OCI-LY7 (cell line): ENCODE measurements around the gene POMGNT2. TPM values are rescaled to one million over a fixed set of nuclear protein-coding genes. Genes with fewer than 3 reads are reported as not detected.

ENCODE experiments used
- BruUV-seq: library from RNA; stranded (reverse); fragments of 400-500 nt; replicated peaks from 2 replicates; lab custom pipeline; 2021; lab: Mats Ljungman, UMichigan
- CTCF ChIA-PET: fragments of 300-600 bp; sonication (Branson Sonifier 250); formaldehyde crosslinking; loops from one replicate; lab custom pipeline; 2022; ENCODE audit warnings: antibody characterized with exemption; ENCODE audit not compliant: unreplicated experiment; lab: Charles Lee
- POLR2A ChIA-PET: fragments of 300-600 bp; sonication (Branson Sonifier 250); formaldehyde crosslinking; loops from one replicate; lab custom pipeline; 2022; ENCODE audit warnings: antibody characterized with exemption; lab: Charles Lee
- DNase-seq: peaks from one replicate; pipeline ENCODE4 v3.0.0-alpha.2; 2015; ENCODE audit warnings: low spot score
- H2AFZ ChIP-seq: fragments of 200-600 bp; sonication (generic), shearing (Covaris generic); 2 replicates; pipeline ENCODE4 v1.6.1; 2014; ENCODE audit warnings: mild to moderate bottlenecking, antibody characterized with exemption, low read length, moderate library complexity
- H3K27ac ChIP-seq: fragments of 200-600 bp; sonication (generic); 2 replicates; pipeline ENCODE4 v1.5.1; 2014; ENCODE audit warnings: mixed run types, low read depth, mild to moderate bottlenecking, moderate library complexity, low read length, inconsistent platforms; ENCODE audit not compliant: poor library complexity, severe bottlenecking
- H3K36me3 ChIP-seq: fragments of 200-600 bp; sonication (generic); 2 replicates; pipeline ENCODE4 v1.6.1; 2014; ENCODE audit warnings: mild to moderate bottlenecking, antibody characterized with exemption, low read length, moderate library complexity, mixed read lengths; ENCODE audit not compliant: insufficient read depth
- H3K4me1 ChIP-seq: fragments of 200-600 bp; sonication (generic); 2 replicates; pipeline ENCODE4 v1.5.1; 2014; ENCODE audit warnings: mild to moderate bottlenecking, low read length; ENCODE audit not compliant: insufficient read depth, poor library complexity, severe bottlenecking
- H3K4me2 ChIP-seq: fragments of 200-600 bp; sonication (generic); 2 replicates; pipeline ENCODE4 v1.6.1; 2014; ENCODE audit warnings: mild to moderate bottlenecking, low read length
- H3K4me3 ChIP-seq: fragments of 200-600 bp; sonication (generic); 2 replicates; pipeline ENCODE4 v1.5.1; 2014; ENCODE audit warnings: mild to moderate bottlenecking, low read depth, low read length; ENCODE audit not compliant: poor library complexity, severe bottlenecking
- H3K79me2 ChIP-seq: fragments of 200-600 bp; sonication (generic); 2 replicates; pipeline ENCODE4 v1.6.1; 2016; ENCODE audit warnings: low read depth, mild to moderate bottlenecking, low read length, moderate library complexity, mixed read lengths; ENCODE audit not compliant: insufficient read depth
- H3K9me2 ChIP-seq: fragments of 200-600 bp; sonication (generic); 2 replicates; pipeline ENCODE4 v1.6.1; 2016; ENCODE audit warnings: mild to moderate bottlenecking, low read length, mixed read lengths; ENCODE audit not compliant: insufficient read depth
- H3K9me3 ChIP-seq: fragments of 200-600 bp; sonication (generic); 2 replicates; pipeline ENCODE4 v1.6.1; 2014; ENCODE audit warnings: mild to moderate bottlenecking, mixed run types, low read length, mixed read lengths
- H4K20me1 ChIP-seq: fragments of 200-600 bp; sonication (generic); 2 replicates; pipeline ENCODE4 v1.6.1; 2014; ENCODE audit warnings: mild to moderate bottlenecking, antibody characterized with exemption, low read length, moderate library complexity, mixed read lengths; ENCODE audit not compliant: insufficient read depth
- EZH2phosphoT487 ChIP-seq: fragments of 200-600 bp; sonication (generic); IDR thresholded peaks from 2 replicates; pipeline ENCODE4 v1.6.1; 2018; ENCODE audit warnings: low read depth, borderline replicate concordance, mild to moderate bottlenecking, mixed run types, antibody characterized with exemption, low read length, moderate library complexity, mixed read lengths
- intact Hi-C: fragments of 100-400 bp; cut with micrococcal nuclease; formaldehyde crosslinking; loops from one replicate; pipeline ENCODE4 v1.10.0; 2022; ENCODE audit not compliant: unreplicated experiment
- total RNA-seq, 2 experiments: library from RNA; depleted of rRNA in 1 of 2; stranded (reverse); fragments of >200 nt in 1 of 2; shearing (Covaris generic) in 1 of 2; gene quantifications; 2 replicates each; pipeline ENCODE4 v1.2.3, GENCODE V29; 2014 to 2022
- TF ChIP-seq, protein P1 (sequence below): fragments of 200-600 bp; sonication (generic); conservative IDR thresholded peaks from 2 replicates; pipeline ENCODE4 v1.5.1; 2014; ENCODE audit warnings: mild to moderate bottlenecking, antibody characterized with exemption, low read length, moderate library complexity, mixed read lengths

Gene POMGNT2
- total RNA-seq, 2 experiments from 2014 or later, result not detected

DNA sequence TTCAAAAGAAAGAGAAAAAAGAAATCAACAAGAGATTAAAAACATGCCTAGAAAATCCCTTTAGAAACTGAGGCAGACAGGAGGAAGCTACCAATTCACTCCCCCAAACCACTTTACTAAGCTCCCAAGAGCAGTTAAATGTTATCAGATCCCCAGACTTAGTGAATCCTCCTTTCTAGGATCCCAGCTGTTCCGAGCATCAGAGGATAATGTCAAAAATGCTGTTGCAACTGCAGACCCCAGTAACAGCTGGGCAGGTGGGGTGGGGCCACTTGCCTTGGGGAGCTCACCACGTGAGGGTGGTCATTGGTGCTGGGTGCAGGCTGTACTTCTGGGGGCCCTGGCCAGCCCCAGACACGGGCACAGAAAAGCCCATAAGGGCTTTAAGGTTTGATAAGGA is 9.1 kb downstream of the POMGNT2 start:
- BruUV-seq, result no TSS peak
- TF ChIP-seq, protein P1, sequence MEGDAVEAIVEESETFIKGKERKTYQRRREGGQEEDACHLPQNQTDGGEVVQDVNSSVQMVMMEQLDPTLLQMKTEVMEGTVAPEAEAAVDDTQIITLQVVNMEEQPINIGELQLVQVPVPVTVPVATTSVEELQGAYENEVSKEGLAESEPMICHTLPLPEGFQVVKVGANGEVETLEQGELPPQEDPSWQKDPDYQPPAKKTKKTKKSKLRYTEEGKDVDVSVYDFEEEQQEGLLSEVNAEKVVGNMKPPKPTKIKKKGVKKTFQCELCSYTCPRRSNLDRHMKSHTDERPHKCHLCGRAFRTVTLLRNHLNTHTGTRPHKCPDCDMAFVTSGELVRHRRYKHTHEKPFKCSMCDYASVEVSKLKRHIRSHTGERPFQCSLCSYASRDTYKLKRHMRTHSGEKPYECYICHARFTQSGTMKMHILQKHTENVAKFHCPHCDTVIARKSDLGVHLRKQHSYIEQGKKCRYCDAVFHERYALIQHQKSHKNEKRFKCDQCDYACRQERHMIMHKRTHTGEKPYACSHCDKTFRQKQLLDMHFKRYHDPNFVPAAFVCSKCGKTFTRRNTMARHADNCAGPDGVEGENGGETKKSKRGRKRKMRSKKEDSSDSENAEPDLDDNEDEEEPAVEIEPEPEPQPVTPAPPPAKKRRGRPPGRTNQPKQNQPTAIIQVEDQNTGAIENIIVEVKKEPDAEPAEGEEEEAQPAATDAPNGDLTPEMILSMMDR, result no peak
- TF ChIP-seq EZH2phosphoT487, result no peak
- DNase-seq, result no peak
- intact Hi-C loops, result no loop called here
- no peak overlapping the region for H3K4me2 ChIP-seq
- no peak overlapping the region for H3K4me3 ChIP-seq
- no peaks in the 10 kb centered on the region for H3K9me3 ChIP-seq
- no peaks in the 10 kb centered on the region for H3K79me2 ChIP-seq
- no peaks in the 10 kb centered on the region for H3K4me1 ChIP-seq
- no peaks in the 10 kb centered on the region for H3K9me2 ChIP-seq
- no peaks in the 10 kb centered on the region for H3K36me3 ChIP-seq
- no peak overlapping the region for H2AFZ ChIP-seq
- no peak overlapping the region for H3K27ac ChIP-seq
- CTCF ChIA-PET, result no interaction called here
- POLR2A ChIA-PET, result interaction anchor here (1.0 kb wide), 1 partner anchor 25 kb away, joined by 3 read pairs; no protein-coding TSS in a partner anchor
- H4K20me1 ChIP-seq, result no peaks in the 10 kb centered on the region

- H2AFZ ChIP-seq, result no peak overlapping the region
- ChIA-PET POLR2A (no interaction called here), CTCF (no interaction called here)
- no peaks in the 10 kb centered on the region for H3K36me3 ChIP-seq
- no peaks in the 10 kb centered on the region for H4K20me1 ChIP-seq
- DNase-seq, result no peak
- no peaks in the 10 kb centered on the region for H3K9me2 ChIP-seq
- no peaks in the 10 kb centered on the region for H3K79me2 ChIP-seq
- TF ChIP-seq, protein P1, result no peak
- TF ChIP-seq EZH2phosphoT487, result no peak
- BruUV-seq, result no TSS peak
- H3K4me1 ChIP-seq, result no peaks in the 10 kb centered on the region
- no peak overlapping the region for H3K4me3 ChIP-seq
- H3K9me3 ChIP-seq, result no peaks in the 10 kb centered on the region
- no peak overlapping the region for H3K27ac ChIP-seq
- no peak overlapping the region for H3K4me2 ChIP-seq
- intact Hi-C loops, result no loop called here
These were observed 10.5 kb downstream of the POMGNT2 start for GRCh38 chr3:43095370-43095769.

- Histone ChIP-seq H3K4me2 (no peak overlapping the region), H4K20me1 (no peaks in the 10 kb centered on the region), H3K9me3 (no peaks in the 10 kb centered on the region), H3K9me2 (no peaks in the 10 kb centered on the region), H3K4me1 (no peaks in the 10 kb centered on the region), H3K4me3 (no peak overlapping the region), H2AFZ (no peak overlapping the region), H3K36me3 (no peaks in the 10 kb centered on the region), H3K27ac (no peak overlapping the region), H3K79me2 (no peaks in the 10 kb centered on the region)
- intact Hi-C loops, result no loop called here
- ChIA-PET POLR2A (no interaction called here), CTCF (no interaction called here)
- TF ChIP-seq, protein P1, result no peak
- TF ChIP-seq EZH2phosphoT487, result no peak
- BruUV-seq, result no TSS peak
- no peak for DNase-seq
These were observed 11.0 kb downstream of the POMGNT2 start for GRCh38 chr3:43094851-43095250.
